ENCODE data around the gene RPS6KA4.

The RPS6KA4 gene

GRCh38 chr11:64327375-64327774 lies 31.6 kb upstream of the RPS6KA4 start:
- DNase-seq (ENCODE audit: low read depth in 2 of 2), result no peak

GRCh38 chr11:64327993-64328392 lies 31.0 kb upstream of the RPS6KA4 start:
- DNase-seq (ENCODE audit: low read depth in 2 of 2), result no peak

DNA sequence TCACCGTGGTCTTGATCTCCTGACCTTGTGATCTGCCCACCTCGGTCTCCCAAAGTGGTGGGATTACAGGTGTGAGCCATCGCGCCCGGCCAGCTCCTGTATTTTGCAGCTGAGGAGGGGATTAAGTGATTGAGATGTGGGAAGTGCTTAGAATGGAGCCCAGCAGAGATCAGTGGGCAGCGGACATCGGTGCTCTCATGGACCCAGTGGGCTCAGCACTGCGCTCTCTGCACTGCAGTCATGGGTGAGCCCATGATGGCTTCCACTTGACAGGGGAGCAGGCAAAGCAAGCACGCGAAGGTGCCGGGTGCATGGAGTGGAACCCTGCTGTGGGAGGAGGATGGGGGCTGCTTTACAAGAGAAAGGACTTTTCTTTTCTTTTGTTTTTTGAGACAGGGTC lies 28.1 kb upstream of the RPS6KA4 start:
- DNase-seq (ENCODE audit: low read depth in 2 of 2), result no peak

DNA sequence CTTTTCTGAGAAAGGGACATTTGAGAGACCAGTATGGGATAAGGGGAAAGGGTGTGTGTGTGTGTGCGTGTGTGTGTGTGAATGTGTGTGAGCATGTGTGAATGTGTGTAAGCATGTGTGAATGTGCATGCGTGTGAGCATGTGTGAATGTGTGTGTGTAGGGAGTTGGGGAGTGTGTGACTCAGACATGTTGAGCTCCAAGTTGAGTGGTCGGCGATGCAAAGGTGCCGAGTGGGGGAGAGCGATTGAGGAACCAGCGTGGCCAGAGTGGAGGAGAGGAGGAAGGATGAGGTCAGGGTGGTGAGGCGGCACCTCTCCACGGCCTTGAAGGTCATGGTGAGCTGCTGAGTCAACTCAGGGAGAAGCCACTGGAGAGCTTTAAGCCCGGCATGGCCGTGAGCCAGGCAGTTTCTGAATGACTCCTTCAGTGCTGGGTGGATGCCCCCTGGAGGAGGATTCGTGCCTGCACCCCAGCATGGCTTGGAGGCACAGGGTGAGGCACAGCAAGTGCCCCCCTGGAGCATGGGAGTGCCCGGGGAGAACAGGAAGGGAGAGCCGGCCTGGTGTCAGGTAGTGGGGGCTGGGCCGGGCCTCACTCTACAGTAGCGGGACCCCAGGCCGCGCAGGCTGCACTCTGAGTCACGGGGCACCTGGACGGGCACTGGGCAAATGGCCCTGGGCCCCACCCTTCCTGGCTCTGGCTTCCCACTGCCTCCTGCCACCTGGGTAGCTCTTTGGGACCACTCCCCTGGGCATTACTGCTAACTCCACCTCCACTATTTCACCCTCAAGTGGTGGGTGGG lies 27.2 kb upstream of the RPS6KA4 start:
- DNase-seq (ENCODE audit: low read depth in 2 of 2), result peak; percentile 77 to 81

DNA sequence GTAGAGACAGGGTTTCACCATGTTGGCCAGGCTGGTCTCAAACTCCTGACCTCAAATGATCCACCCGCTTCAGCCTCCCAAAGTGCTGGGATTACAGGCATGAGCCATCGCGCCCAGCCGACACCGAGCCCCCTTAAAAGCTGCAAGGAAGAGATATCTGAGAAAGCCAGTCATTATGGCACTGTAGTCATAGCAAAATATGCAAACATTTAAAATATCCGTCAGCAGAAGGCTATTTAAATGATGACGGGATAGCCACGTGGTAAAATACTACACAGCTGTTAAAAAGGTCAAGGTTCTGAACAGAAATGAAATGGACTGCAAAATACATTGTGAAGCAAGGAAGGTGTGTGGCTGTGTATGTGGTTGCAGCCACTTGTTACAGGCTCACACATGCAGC lies 25.4 kb upstream of the RPS6KA4 start:
- no peak for DNase-seq (ENCODE audit: low read depth in 2 of 2)

DNA sequence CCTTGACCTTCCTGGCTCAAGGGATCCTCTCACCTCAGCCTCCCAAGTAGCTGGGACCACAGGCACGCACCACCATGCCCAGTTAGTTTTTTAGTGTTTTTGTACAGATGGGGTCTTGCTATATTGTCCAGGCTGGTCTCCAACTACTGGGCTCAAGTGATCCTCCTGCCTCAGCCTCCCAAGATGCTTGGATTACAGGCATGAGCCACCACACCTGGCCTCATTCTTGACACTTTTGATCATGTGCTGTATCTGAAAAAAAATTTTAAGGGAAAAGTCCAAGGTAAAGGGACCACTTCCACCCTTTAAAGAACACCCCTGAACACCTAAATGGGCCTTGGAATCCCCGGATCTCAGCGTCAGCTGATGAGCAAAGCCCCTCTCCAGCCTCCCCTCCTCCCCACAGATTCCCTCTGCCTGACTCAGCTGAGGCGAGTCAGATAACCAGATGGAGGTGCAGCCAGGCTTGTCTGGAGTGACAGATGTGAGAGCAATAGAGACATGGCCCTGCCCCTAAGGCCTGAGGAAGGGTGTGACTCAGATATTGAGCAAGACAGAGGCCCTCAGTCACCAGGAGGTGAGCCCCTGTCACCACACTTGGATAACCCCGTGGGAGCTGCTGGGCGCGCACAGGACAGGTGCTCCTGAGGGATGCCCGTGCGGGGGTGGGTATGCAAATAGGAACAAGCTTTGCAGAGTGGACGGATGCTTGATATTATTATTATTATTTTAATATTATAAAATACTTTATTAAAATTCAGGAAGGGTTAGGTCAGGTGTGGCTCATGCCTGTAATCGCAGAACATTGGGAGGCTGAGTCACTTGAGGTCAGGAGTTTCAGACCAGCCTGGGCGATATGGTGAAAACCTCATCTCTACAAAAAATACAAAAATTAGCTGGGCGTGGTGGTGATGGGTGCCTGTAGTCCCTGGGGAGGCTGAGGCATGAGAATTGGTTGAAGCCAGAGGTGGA lies 23.9 kb upstream of the RPS6KA4 start:
- DNase-seq (ENCODE audit: low read depth in 2 of 2), result peak; percentile 43 to 57

GRCh38 chr11:64337538-64338249 lies 21.3 kb upstream of the RPS6KA4 start:
- no peak for DNase-seq (ENCODE audit: low read depth in 2 of 2)

- DNase-seq (ENCODE audit: low read depth in 2 of 2), result no peak
These were observed 20.2 kb upstream of the RPS6KA4 start for GRCh38 chr11:64338716-64339115.

- no peak for DNase-seq (ENCODE audit: low read depth in 2 of 2)
These were observed 19.7 kb upstream of the RPS6KA4 start for GRCh38 chr11:64339286-64339685.

GRCh38 chr11:64339754-64340408 lies 19.1 kb upstream of the RPS6KA4 start, which contains the start of gene CCDC88B:
Gene CCDC88B, plus strand, starts transcription at chr11:64340204. Its CDS starts 63 bp downstream, at chr11:64340267.
- DNase-seq (ENCODE audit: low read depth in 2 of 2), result peak; percentile 75 to 81

- DNase-seq (ENCODE audit: low read depth in 2 of 2), result peak; percentile 81 to 85
These were observed 18.2 kb upstream of the RPS6KA4 start for GRCh38 chr11:64340671-64341335.

DNA sequence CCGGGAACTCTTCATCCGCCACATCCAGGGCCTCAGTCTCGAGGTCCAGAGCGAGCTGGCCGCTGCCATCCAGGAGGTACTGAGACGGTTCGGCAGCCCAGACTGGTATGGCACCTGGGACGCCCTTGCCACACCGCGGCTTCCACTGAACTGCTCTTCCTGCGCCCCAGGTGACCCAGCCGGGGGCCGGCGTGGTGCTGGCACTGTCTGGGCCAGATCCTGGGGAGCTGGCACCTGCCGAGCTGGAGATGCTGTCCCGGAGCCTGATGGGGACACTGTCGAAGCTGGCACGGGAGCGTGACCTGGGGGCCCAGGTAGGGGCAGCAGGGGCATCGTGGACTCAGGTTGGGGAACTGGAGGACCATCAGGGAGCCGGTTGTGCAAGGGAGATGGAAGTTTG lies 17.5 kb upstream of the RPS6KA4 start:
- no peak for DNase-seq (ENCODE audit: low read depth in 2 of 2)

- DNase-seq (ENCODE audit: low read depth in 2 of 2), result peak; percentile 88 to 93
These were observed 16.8 kb upstream of the RPS6KA4 start for GRCh38 chr11:64341851-64342791.

GRCh38 chr11:64342869-64343745 lies 15.9 kb upstream of the RPS6KA4 start:
- DNase-seq (ENCODE audit: low read depth in 2 of 2), result no peak

- DNase-seq (ENCODE audit: low read depth in 2 of 2), result no peak
These were observed 15.0 kb upstream of the RPS6KA4 start for GRCh38 chr11:64343767-64344559.

DNA sequence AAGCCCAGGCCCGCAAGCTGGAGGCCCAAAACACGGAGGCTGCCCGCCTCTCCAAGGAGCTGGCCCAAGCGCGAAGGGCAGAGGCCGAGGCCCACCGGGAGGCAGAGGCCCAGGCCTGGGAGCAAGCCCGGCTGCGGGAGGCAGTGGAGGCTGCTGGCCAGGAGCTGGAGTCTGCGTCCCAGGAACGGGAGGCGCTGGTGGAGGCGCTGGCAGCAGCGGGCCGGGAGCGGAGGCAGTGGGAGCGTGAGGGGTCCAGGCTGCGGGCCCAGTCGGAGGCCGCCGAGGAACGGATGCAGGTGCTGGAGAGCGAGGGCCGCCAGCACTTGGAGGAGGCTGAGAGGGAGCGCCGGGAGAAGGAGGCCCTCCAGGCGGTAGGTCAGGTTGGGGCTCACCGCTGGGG lies 14.2 kb upstream of the RPS6KA4 start:
- DNase-seq (ENCODE audit: low read depth in 2 of 2), result no peak

DNA sequence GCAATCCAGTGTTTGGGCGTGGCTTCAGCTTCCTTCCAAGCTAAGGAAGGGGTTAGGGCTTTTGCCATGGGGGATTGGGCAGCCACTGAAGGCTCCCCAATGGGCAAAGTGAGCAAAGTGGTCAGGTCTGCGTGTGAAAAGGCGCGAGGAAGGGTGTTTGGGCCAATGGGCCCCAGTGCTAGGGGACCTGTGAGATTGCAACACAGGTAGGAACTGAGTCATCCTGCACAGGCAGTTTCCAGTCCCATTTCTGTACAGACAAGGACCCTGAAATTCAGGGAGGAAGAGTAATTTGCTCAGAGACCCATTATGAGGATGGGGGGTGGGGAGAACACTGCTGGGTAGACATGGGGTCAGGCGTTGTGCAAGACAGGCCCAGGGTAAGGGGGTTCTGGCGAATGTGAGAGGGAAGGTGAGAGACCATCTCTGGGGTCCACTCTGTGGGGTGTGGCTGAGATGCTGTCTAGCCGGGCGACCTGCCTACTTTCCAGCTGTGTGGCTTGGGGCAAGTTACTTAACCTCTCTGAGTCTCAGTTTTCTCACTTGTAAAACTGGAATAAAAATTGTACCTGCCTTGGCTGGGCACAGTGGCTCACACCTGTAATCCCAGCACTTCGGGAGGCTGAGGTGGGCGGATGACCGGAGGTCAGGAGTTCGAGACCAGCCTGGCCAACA lies 11.6 kb upstream of the RPS6KA4 start:
- DNase-seq (ENCODE audit: low read depth in 2 of 2), result no peak
